NOMO-1 treated with DMSO at 0.1 percent for 48 hours (cell line): Measurements from ENCODE around the gene MKNK1.
A peak's percentile ranks its signal among the peaks of the same experiment; 100 is the strongest.

ENCODE experiments used
- DNase-seq: peaks from one replicate; lab custom pipeline; 2025; ENCODE audit not compliant: unreplicated experiment; lab: John Stamatoyannopoulos, UW

Gene MKNK1

GRCh38 chr1:46525253-46525983, 78.7 kb downstream of the MKNK1 start:
- DNase-seq = no peak

- DNase-seq = no peak
Observed at GRCh38 chr1:46524843-46525242, 79.2 kb downstream of the MKNK1 start.

GRCh38 chr1:46523496-46524353, 80.3 kb downstream of the MKNK1 start:
- DNase-seq = no peak

GRCh38 chr1:46522969-46523320, 81.1 kb downstream of the MKNK1 start:
- no peak for DNase-seq

- DNase-seq = no peak
Observed at GRCh38 chr1:46522184-46522968, 81.7 kb downstream of the MKNK1 start.

- peak; percentile 8 for DNase-seq
Observed at GRCh38 chr1:46521414-46521813, 82.7 kb downstream of the MKNK1 start.

GRCh38 chr1:46520063-46520911, 83.8 kb downstream of the MKNK1 start:
- no peak for DNase-seq

- no peak for DNase-seq
Observed at GRCh38 chr1:46519209-46519608, 84.9 kb downstream of the MKNK1 start.

- DNase-seq = no peak
Observed at GRCh38 chr1:46517932-46518498, 86.1 kb downstream of the MKNK1 start.

- DNase-seq = no peak
Observed at GRCh38 chr1:46517010-46517600, 87.0 kb downstream of the MKNK1 start.

GRCh38 chr1:46516200-46516950, 87.7 kb downstream of the MKNK1 start:
- DNase-seq = no peak

GRCh38 chr1:46515576-46515975, 88.5 kb downstream of the MKNK1 start:
- no peak for DNase-seq

GRCh38 chr1:46513536-46513935, 90.5 kb downstream of the MKNK1 start:
- no peak for DNase-seq

GRCh38 chr1:46512792-46513190, 91.3 kb downstream of the MKNK1 start:
- DNase-seq = no peak

- no peak for DNase-seq
Observed at GRCh38 chr1:46512135-46512791, 91.8 kb downstream of the MKNK1 start.

- DNase-seq = no peak
Observed at GRCh38 chr1:46510998-46511365, 93.1 kb downstream of the MKNK1 start.

GRCh38 chr1:46510341-46510997, 93.6 kb downstream of the MKNK1 start:
- no peak for DNase-seq

- no peak for DNase-seq
Observed at GRCh38 chr1:46508757-46509156, 95.3 kb downstream of the MKNK1 start.
